PC-9 (cell line): ENCODE measurements around the gene TTC32. TPM values are rescaled to one million over a fixed set of nuclear protein-coding genes. Genes with fewer than 3 reads are reported as not detected.

ENCODE experiments used
- BruUV-seq: library from RNA; stranded (reverse); fragments of 400-500 nt; replicated peaks from 2 replicates; lab custom pipeline; 2021; lab: Mats Ljungman, UMichigan
- CTCF ChIA-PET: fragments of 300-600 bp; sonication (Branson Sonifier 250); formaldehyde crosslinking; loops from one replicate; lab custom pipeline; 2022; ENCODE audit warnings: antibody characterized with exemption; lab: Charles Lee
- POLR2A ChIA-PET: fragments of 300-600 bp; sonication (Branson Sonifier 250); formaldehyde crosslinking; loops from one replicate; lab custom pipeline; 2022; ENCODE audit warnings: antibody characterized with exemption; ENCODE audit not compliant: unreplicated experiment; lab: Charles Lee
- DNase-seq, 2 experiments: peaks; one replicate each; pipeline versions ENCODE4 v3.0.0 to v3.0.0-alpha.2; 2015 to 2022; ENCODE audit warnings: mixed read lengths in 1 of 2
- H2AFZ ChIP-seq: fragments of 200-600 bp; sonication (generic); 2 replicates; pipeline ENCODE4 v1.8.1; 2017; ENCODE audit warnings: antibody characterized with exemption
- H3F3A ChIP-seq: fragments of 200-600 bp; sonication (generic); 2 replicates; pipeline ENCODE4 v1.8.1; 2017; ENCODE audit warnings: antibody characterized with exemption, mild to moderate bottlenecking, low read depth; ENCODE audit not compliant: insufficient read depth
- H3K27ac ChIP-seq: fragments of 200-600 bp; sonication (generic); 2 replicates; pipeline ENCODE4 v1.6.1; 2016; ENCODE audit warnings: mixed run types
- H3K27me3 ChIP-seq: fragments of 200-600 bp; sonication (generic); 2 replicates; pipeline ENCODE4 v1.6.1; 2016; ENCODE audit warnings: low read depth, mixed run types; ENCODE audit not compliant: insufficient read depth
- H3K36me3 ChIP-seq: fragments of 200-600 bp; sonication (generic); 2 replicates; pipeline ENCODE4 v1.6.1; 2016; ENCODE audit warnings: low read depth, mixed run types
- H3K4me1 ChIP-seq: fragments of 200-600 bp; sonication (generic); replicated peaks from 2 replicates; pipeline ENCODE4 v1.6.1; 2016; ENCODE audit warnings: mixed run types; ENCODE audit not compliant: insufficient read depth
- H3K4me2 ChIP-seq: fragments of 200-600 bp; sonication (generic); 2 replicates; pipeline ENCODE4 v1.6.1; 2017; ENCODE audit warnings: mixed run types
- H3K4me3 ChIP-seq: fragments of 200-600 bp; sonication (generic); 2 replicates; pipeline ENCODE4 v1.6.1; 2016; ENCODE audit warnings: mixed run types
- H3K79me2 ChIP-seq: fragments of 200-600 bp; sonication (generic); 2 replicates; pipeline ENCODE4 v1.6.1; 2017; ENCODE audit warnings: low read depth, mixed run types
- H3K9me2 ChIP-seq: fragments of 200-600 bp; sonication (generic); 2 replicates; pipeline ENCODE4 v1.8.1; 2017; ENCODE audit warnings: mild to moderate bottlenecking; ENCODE audit not compliant: insufficient read depth
- H3K9me3 ChIP-seq: fragments of 200-600 bp; sonication (generic); 2 replicates; pipeline ENCODE4 v1.8.1; 2016; ENCODE audit warnings: low read depth; ENCODE audit not compliant: insufficient read depth
- H4K20me1 ChIP-seq: fragments of 200-600 bp; sonication (generic); 2 replicates; pipeline ENCODE4 v1.8.1; 2017; ENCODE audit not compliant: insufficient read depth
- EZH2 ChIP-seq: fragments of 200-600 bp; sonication (generic); IDR thresholded peaks from 2 replicates; pipeline ENCODE4 v1.8.0; 2017; ENCODE audit warnings: antibody characterized with exemption, low read depth
- intact Hi-C: fragments of 100-400 bp; cut with micrococcal nuclease; formaldehyde crosslinking; loops from one replicate; pipeline ENCODE4 v1.10.0; 2022; ENCODE audit not compliant: unreplicated experiment
- total RNA-seq: library from RNA; stranded (reverse); gene quantifications from 2 replicates; pipeline ENCODE4 v1.2.3, GENCODE V29; 2021
- TF ChIP-seq, protein P1 (sequence below): fragments of 200-600 bp; sonication (generic); conservative IDR thresholded peaks from 2 replicates; pipeline ENCODE4 v1.6.1; 2017; ENCODE audit warnings: mixed run types, antibody characterized with exemption, mild to moderate bottlenecking, moderate library complexity

The TTC32 gene
- total RNA-seq, 1 experiment from 2014 or later = 36.2 TPM

DNA sequence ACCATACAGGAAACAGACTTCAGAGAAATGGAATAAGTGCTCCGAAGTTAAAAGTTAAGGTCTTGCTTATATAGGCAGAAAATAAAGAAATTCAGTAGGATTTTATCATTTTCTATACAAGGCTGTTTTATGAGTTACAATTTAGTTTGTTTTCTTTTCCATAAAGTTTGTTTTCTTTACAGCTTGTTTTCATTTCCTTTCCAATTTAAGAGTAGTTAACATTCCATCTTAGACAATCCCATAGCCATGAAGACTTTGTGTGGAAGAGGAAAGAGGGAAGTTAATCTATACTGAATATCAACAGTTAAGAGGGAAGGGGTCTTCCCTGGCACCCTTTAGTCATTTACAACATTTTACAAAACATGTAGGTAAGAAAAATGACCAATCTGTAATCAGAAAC lies 26.5 kb downstream of the TTC32 start:
- POLR2A ChIA-PET = no interaction called here
- TF ChIP-seq EZH2 = no peak
- TF ChIP-seq, protein P1, sequence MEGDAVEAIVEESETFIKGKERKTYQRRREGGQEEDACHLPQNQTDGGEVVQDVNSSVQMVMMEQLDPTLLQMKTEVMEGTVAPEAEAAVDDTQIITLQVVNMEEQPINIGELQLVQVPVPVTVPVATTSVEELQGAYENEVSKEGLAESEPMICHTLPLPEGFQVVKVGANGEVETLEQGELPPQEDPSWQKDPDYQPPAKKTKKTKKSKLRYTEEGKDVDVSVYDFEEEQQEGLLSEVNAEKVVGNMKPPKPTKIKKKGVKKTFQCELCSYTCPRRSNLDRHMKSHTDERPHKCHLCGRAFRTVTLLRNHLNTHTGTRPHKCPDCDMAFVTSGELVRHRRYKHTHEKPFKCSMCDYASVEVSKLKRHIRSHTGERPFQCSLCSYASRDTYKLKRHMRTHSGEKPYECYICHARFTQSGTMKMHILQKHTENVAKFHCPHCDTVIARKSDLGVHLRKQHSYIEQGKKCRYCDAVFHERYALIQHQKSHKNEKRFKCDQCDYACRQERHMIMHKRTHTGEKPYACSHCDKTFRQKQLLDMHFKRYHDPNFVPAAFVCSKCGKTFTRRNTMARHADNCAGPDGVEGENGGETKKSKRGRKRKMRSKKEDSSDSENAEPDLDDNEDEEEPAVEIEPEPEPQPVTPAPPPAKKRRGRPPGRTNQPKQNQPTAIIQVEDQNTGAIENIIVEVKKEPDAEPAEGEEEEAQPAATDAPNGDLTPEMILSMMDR = no peak
- Histone ChIP-seq H3K36me3 (no peaks in the 10 kb centered on the region), H3K4me1 (no peaks in the 10 kb centered on the region), H3K9me3 (no peaks in the 10 kb centered on the region; the same call in 1 of the 2 replicates), H3K27me3 (no peaks in the 10 kb centered on the region), H3K4me3 (no peak overlapping the region), H4K20me1 (no peaks in the 10 kb centered on the region), H3K9me2 (no peaks in the 10 kb centered on the region), H3K79me2 (no peaks in the 10 kb centered on the region), H3K4me2 (no peak overlapping the region), H2AFZ (no peak overlapping the region), H3K27ac (no peak overlapping the region), H3F3A (no peaks in the 10 kb centered on the region)
- BruUV-seq = no TSS peak
- no peak for DNase-seq
- CTCF ChIA-PET = interaction anchor here (0.6 kb wide), 1 partner anchor 218 kb away, joined by 3 read pairs; no protein-coding TSS in a partner anchor
- intact Hi-C loops = no loop called here

DNA sequence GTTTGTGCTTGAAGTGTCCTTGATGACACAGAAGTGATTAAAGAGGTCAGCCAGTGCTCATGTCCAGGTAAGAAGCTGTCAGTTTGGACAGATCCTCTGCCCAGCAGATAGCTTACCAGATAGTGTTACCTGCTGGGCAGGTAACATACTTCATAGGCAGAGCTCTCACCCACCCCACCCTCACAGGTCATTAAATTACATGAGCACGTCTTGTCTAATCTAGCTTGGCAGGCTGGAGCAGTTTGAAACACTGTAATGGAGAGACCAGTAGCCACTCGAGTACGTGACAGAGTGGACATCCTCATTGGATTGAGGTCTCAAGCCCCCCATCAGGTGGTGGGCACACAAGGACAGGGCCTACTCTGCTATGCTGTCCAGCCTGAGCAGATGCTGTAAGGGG lies 27.1 kb downstream of the TTC32 start:
- ChIA-PET POLR2A (no interaction called here), CTCF (no interaction called here)
- Histone ChIP-seq H3K27me3 (no peaks in the 10 kb centered on the region), H3K4me1 (no peaks in the 10 kb centered on the region), H2AFZ (no peak overlapping the region), H3K36me3 (no peaks in the 10 kb centered on the region), H3K4me3 (no peak overlapping the region), H3K9me3 (no peaks in the 10 kb centered on the region; the same call in 1 of the 2 replicates), H3F3A (no peaks in the 10 kb centered on the region), H3K79me2 (no peaks in the 10 kb centered on the region), H3K27ac (no peak overlapping the region), H4K20me1 (no peaks in the 10 kb centered on the region), H3K4me2 (no peak overlapping the region), H3K9me2 (no peaks in the 10 kb centered on the region)
- TF ChIP-seq, protein P1 = no peak
- TF ChIP-seq EZH2 = no peak
- intact Hi-C loops = no loop called here
- DNase-seq = no peak
- BruUV-seq = no TSS peak

DNA sequence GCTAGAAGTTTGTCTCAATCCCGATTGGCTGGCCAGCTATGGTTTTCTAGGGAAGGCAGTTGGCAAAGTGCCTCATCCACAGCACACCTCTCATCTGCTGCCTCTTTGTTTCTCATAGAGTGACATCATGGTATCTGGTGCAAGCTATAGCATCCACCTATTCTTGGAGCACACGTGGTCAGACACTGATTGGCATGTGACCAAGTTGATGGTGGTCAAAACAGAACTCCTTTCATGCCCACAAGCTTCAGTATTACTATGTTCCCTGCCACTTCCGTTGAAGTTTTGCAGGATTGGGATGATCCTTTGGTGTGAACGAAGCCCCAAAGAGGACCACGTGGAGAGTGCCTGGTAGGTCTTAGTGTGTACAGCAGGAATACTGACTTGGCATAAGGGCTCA lies 28.8 kb downstream of the TTC32 start:
- H3K9me3 ChIP-seq = no peaks in the 10 kb centered on the region
- H3K79me2 ChIP-seq = no peaks in the 10 kb centered on the region
- H3K4me1 ChIP-seq = no peaks in the 10 kb centered on the region
- no peak overlapping the region for H3K4me3 ChIP-seq
- H3K27me3 ChIP-seq = no peaks in the 10 kb centered on the region
- CTCF ChIA-PET = no interaction called here
- H3K27ac ChIP-seq = no peak overlapping the region
- TF ChIP-seq, protein P1 = no peak
- no peak for TF ChIP-seq EZH2
- H3F3A ChIP-seq = no peaks in the 10 kb centered on the region
- POLR2A ChIA-PET = no interaction called here
- DNase-seq = no peak
- H3K36me3 ChIP-seq = no peaks in the 10 kb centered on the region
- H3K4me2 ChIP-seq = no peak overlapping the region
- H4K20me1 ChIP-seq = no peaks in the 10 kb centered on the region
- intact Hi-C loops = no loop called here
- H2AFZ ChIP-seq = no peak overlapping the region
- BruUV-seq = no TSS peak
- no peaks in the 10 kb centered on the region for H3K9me2 ChIP-seq
